Fibroblast of skin of right quadriceps (primary cell): ENCODE data around the gene OR8I2.
"Not testable (repeated sequence)": the region's sequence is repeated elsewhere in the genome, so short reads cannot be mapped to it uniquely, and the experiment has no call there.

ENCODE experiments used
- DNase-seq: peaks from one replicate; pipeline ENCODE4 v3.0.0-alpha.2; 2013

OR8I2 gene

GRCh38 chr11:56093008-56093407 lies at the start of gene OR8I2:
Gene OR8I2 (plus strand): TSS chr11:56093308. CDS start chr11:56093308, 0 bp downstream.
- no peak for DNase-seq

- no peak for DNase-seq
These were observed 47.6 kb upstream of the OR8I2 start for GRCh38 chr11:56045538-56045937.

- DNase-seq: no peak
These were observed 44.6 kb upstream of the OR8I2 start for GRCh38 chr11:56048480-56048879.

GRCh38 chr11:56049487-56049886 lies 43.6 kb upstream of the OR8I2 start:
- DNase-seq: no peak

GRCh38 chr11:56056366-56056765 lies 36.7 kb upstream of the OR8I2 start:
- not testable (repeated sequence) for DNase-seq

GRCh38 chr11:56057661-56058237 lies 35.4 kb upstream of the OR8I2 start:
- DNase-seq: not testable (repeated sequence)

- DNase-seq: not testable (repeated sequence)
These were observed 34.8 kb upstream of the OR8I2 start for GRCh38 chr11:56058260-56058780.

GRCh38 chr11:56066980-56067379 lies 26.1 kb upstream of the OR8I2 start:
- no peak for DNase-seq

GRCh38 chr11:56089697-56090096 lies 3.4 kb upstream of the OR8I2 start:
- no peak for DNase-seq

GRCh38 chr11:56103210-56103737 lies 10.2 kb downstream of the OR8I2 start, which contains the start of gene OR8H2:
Gene OR8H2 (plus strand): TSS chr11:56103687. CDS start chr11:56105043, 1,356 bp downstream.
- no peak for DNase-seq

GRCh38 chr11:56122073-56122472 lies 29.0 kb downstream of the OR8I2 start, which contains the start of gene OR8H3:
Gene OR8H3 (plus strand): TSS chr11:56122373. CDS start chr11:56122373, 0 bp downstream.
- no peak for DNase-seq

GRCh38 chr11:56140151-56140661 lies 47.1 kb downstream of the OR8I2 start, which contains the start of gene OR8J3:
Gene OR8J3 (minus strand): TSS chr11:56140201. CDS start chr11:56137718, 2,483 bp downstream.
- DNase-seq: no peak

- DNase-seq: not testable (repeated sequence)
These were observed 50.6 kb downstream of the OR8I2 start for GRCh38 chr11:56143681-56144080.
